ENCODE results near the gene SDC3.

DNA sequence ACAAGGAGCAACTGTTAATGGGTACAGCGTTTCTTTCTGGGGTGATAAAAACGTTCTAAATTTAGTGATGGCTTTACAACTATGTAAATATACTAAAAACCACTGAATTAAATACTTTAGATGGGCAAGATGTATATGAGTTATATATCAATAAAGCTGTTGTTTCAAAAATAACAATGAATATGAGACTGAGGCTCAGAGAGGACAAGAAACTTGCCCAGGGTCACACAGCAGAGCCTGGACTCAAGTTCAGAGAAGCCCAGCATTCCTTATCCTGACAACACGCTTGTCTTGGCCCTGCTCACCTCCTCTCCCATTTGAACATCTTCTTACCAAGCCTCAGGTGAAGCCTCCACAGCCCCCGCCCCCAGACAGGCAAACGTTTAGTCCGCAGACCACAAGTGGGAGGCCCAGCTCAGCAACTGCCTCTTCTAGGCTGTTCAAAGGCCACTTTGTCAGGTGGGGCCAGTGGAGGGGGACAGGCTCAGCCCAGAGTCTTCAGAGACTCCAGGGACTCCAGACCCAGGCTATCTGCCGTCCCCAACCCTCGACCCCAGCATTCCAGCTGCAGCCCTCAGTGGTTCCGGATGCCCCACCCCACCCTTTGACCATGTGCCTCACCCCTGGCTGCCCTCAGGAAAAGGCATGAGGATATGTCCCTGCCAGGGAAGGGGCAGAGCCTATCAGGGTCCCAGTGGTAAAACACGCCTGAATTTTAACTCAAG lies 17.9 kb downstream of the SDC3 start:
- TF ChIP-seq, protein P1, sequence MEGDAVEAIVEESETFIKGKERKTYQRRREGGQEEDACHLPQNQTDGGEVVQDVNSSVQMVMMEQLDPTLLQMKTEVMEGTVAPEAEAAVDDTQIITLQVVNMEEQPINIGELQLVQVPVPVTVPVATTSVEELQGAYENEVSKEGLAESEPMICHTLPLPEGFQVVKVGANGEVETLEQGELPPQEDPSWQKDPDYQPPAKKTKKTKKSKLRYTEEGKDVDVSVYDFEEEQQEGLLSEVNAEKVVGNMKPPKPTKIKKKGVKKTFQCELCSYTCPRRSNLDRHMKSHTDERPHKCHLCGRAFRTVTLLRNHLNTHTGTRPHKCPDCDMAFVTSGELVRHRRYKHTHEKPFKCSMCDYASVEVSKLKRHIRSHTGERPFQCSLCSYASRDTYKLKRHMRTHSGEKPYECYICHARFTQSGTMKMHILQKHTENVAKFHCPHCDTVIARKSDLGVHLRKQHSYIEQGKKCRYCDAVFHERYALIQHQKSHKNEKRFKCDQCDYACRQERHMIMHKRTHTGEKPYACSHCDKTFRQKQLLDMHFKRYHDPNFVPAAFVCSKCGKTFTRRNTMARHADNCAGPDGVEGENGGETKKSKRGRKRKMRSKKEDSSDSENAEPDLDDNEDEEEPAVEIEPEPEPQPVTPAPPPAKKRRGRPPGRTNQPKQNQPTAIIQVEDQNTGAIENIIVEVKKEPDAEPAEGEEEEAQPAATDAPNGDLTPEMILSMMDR (IDR thresholded peaks at IDR 0.05): no peak
- TF ChIP-seq EZH2 (IDR thresholded peaks at IDR 0.05; ENCODE audit: borderline replicate concordance, insufficient read depth, low read depth, low read length, poor library complexity, severe bottlenecking): no peak

Measured in B cell (primary cell).